NCI-H2081 (cell line): ENCODE results near the gene PFKFB3.

ENCODE experiments used
- DNase-seq, 2 experiments: peaks; one replicate each; lab custom pipeline; 2025; lab: John Stamatoyannopoulos, UW

Gene PFKFB3

GRCh38 chr10:6300784-6301460 lies 98.2 kb downstream of the PFKFB3 start:
- DNase-seq: no peak

- no peak for DNase-seq
Measured at GRCh38 chr10:6301488-6302075, 98.8 kb downstream of the PFKFB3 start.
